Activated CD4-positive, alpha-beta memory T cell treated with anti-CD3 and anti-CD28 coated beads, Interleukin-2, amount 10 ng/mL, durations not matched to agents 7 days and 5 days (primary cell): ENCODE measurements around the gene ABCB1. TPM values are rescaled to one million over a fixed set of nuclear protein-coding genes. Genes with fewer than 3 reads are reported as not detected.

ENCODE experiments used
- CTCF ChIA-PET: fragments of 350-600 bp; sonication (Branson Sonifier 250); formaldehyde crosslinking; loops from one replicate; lab custom pipeline; 2021; ENCODE audit warnings: antibody characterized with exemption, inconsistent platforms; lab: Charles Lee
- POLR2A ChIA-PET: fragments of 350-600 bp; sonication (Branson Sonifier 250); formaldehyde crosslinking; loops from one replicate; lab custom pipeline; 2021; ENCODE audit warnings: antibody characterized with exemption; lab: Charles Lee
- DNase-seq: peaks from one replicate; pipeline ENCODE4 v3.0.0-alpha.2; 2020
- H3K27ac Mint-ChIP-seq: one replicate; pipeline ENCODE4 v1.8.0; 2021; ENCODE audit warnings: mild to moderate bottlenecking, mixed read lengths
- H3K27me3 Mint-ChIP-seq: one replicate; pipeline ENCODE4 v1.8.0; 2021; ENCODE audit warnings: mixed read lengths
- H3K36me3 Mint-ChIP-seq: one replicate; pipeline ENCODE4 v1.8.0; 2021; ENCODE audit warnings: low read depth, mixed read lengths
- H3K4me1 Mint-ChIP-seq: one replicate; pipeline ENCODE4 v1.8.0; 2021; ENCODE audit warnings: mixed read lengths
- H3K4me3 Mint-ChIP-seq: one replicate; pipeline ENCODE4 v1.8.0; 2021; ENCODE audit warnings: mild to moderate bottlenecking, mixed read lengths
- H3K9me3 Mint-ChIP-seq: one replicate; pipeline ENCODE4 v1.8.0; 2021; ENCODE audit warnings: mixed read lengths
- total RNA-seq, 2 experiments: library from RNA; stranded (reverse); gene quantifications; one replicate each; pipeline ENCODE4 v1.2.3, GENCODE V29; 2021

Gene ABCB1
- total RNA-seq, 2 experiments from 2014 or later = 8.1 to 9.8 TPM

DNA sequence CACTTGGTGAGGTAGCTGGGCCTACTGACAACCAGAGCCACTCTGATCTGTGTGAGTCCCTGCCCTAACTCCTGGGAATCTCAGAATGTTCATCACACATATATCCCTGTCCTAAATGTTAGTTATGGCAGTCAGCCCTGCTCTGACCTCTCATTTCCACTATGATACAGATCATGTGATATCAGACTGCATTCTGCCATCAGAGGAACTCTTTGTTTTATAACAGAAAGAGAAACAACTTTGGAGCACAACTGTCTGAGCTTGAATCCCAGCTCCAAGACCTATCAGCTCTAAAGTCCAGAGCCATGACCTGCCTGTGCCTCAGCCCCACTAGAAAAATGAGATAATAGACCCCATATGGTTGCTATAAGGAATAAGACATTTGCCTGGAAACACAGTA lies 70.6 kb downstream of the ABCB1 start:
- ChIA-PET CTCF (no interaction called here), POLR2A (no interaction called here)
- Mint-ChIP-seq H3K36me3 (no peaks in the 10 kb centered on the region), H3K27ac (no peak overlapping the region), H3K9me3 (no peaks in the 10 kb centered on the region), H3K4me3 (no peak overlapping the region), H3K27me3 (no peaks in the 10 kb centered on the region), H3K4me1 (no peaks in the 10 kb centered on the region)
- DNase-seq = no peak

DNA sequence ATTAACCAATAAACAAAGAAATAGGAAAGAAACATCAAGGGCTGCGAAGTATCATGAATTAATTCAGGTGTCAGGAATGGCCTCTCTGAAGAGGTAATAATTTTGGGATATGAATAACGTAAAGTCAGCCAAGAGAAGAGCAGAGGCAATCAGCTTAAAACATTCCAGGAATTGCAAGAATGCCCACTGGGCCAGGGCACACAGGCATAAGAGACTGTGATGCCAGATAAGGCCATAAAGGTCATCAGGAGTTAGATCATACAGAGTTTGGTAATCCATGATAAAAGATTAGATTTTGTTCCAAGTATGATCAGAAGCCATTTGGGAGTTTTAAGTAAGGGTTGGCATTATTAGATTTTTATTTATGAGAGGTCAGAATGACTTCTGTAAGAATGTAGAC lies 72.0 kb downstream of the ABCB1 start:
- Mint-ChIP-seq H3K27me3 (no peaks in the 10 kb centered on the region), H3K27ac (no peak overlapping the region), H3K9me3 (no peaks in the 10 kb centered on the region), H3K36me3 (no peaks in the 10 kb centered on the region), H3K4me3 (no peak overlapping the region), H3K4me1 (no peaks in the 10 kb centered on the region)
- no peak for DNase-seq
- ChIA-PET POLR2A (no interaction called here), CTCF (no interaction called here)

GRCh38 chr7:87518735-87519134 lies 81.9 kb downstream of the ABCB1 start:
- H3K36me3 Mint-ChIP-seq = no peaks in the 10 kb centered on the region
- no peak overlapping the region for H3K27ac Mint-ChIP-seq
- DNase-seq = no peak
- no peaks in the 10 kb centered on the region for H3K27me3 Mint-ChIP-seq
- H3K9me3 Mint-ChIP-seq = peaks cover 2% of the 10 kb centered on the region
- ChIA-PET POLR2A (no interaction called here), CTCF (no interaction called here)
- H3K4me3 Mint-ChIP-seq = no peak overlapping the region
- H3K4me1 Mint-ChIP-seq = peaks cover 3% of the 10 kb centered on the region

DNA sequence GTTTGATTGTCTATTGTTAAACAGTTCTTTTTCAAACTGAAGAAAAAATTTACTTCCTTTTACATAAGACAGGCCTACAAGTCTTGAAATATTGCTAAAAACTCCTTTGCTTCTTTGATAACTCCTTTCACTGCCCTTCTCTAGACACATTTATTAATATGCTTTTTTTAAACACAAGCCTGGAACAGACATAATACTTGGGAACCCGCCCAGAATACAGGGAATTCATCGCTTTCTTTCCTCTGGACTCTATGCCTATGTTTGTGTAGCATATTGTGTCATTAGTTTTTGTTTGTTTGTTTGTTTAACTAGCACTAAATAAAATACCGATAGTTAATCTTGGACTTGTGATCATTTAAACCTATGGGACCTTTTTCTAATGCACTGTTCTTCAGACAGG lies 82.8 kb downstream of the ABCB1 start:
- Mint-ChIP-seq H3K27ac (no peak overlapping the region), H3K9me3 (peaks cover 2% of the 10 kb centered on the region), H3K4me1 (peaks cover 3% of the 10 kb centered on the region), H3K36me3 (no peaks in the 10 kb centered on the region), H3K27me3 (no peaks in the 10 kb centered on the region), H3K4me3 (no peak overlapping the region)
- POLR2A ChIA-PET = no interaction called here
- DNase-seq = no peak
- CTCF ChIA-PET = no interaction called here

DNA sequence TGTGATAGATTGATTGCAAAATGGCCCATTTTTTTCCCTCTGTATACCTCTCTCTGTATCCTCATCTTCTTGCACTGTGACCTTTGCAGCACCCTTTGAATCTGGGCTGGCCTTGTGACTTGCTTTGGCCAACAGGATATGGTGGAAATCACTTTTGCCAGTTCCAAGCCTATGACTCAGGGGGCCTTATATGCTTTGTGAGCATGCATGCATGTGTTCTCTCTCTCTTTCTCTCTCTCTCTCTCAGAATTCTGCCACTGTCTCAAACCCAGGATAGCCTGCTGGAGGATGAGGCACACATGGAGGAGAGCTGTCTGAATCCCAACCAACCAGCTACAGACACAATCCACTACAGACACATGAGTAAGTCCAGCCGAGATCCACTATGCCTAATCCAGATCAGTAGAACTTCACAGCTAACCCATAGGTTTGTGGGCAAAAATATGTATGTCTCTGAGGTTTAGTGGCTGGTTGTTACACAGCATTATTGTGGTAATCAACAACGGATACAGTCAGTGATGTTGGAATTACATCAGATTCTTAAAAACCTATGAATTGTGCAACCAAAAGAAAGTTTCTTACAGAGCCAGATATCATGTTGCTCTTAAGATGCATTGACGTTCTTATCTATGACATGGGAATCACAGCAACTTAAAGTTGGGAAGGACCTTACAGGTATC lies 83.4 kb downstream of the ABCB1 start:
- ChIA-PET CTCF (interaction anchor here (1.0 kb wide), 1 partner anchor 11 kb away, joined by 3 read pairs; no protein-coding TSS in a partner anchor), POLR2A (no interaction called here)
- Mint-ChIP-seq H3K27ac (no peak overlapping the region), H3K4me1 (peaks cover 3% of the 10 kb centered on the region), H3K4me3 (no peak overlapping the region), H3K36me3 (no peaks in the 10 kb centered on the region), H3K27me3 (no peaks in the 10 kb centered on the region), H3K9me3 (peaks cover 2% of the 10 kb centered on the region)
- DNase-seq = no peak

DNA sequence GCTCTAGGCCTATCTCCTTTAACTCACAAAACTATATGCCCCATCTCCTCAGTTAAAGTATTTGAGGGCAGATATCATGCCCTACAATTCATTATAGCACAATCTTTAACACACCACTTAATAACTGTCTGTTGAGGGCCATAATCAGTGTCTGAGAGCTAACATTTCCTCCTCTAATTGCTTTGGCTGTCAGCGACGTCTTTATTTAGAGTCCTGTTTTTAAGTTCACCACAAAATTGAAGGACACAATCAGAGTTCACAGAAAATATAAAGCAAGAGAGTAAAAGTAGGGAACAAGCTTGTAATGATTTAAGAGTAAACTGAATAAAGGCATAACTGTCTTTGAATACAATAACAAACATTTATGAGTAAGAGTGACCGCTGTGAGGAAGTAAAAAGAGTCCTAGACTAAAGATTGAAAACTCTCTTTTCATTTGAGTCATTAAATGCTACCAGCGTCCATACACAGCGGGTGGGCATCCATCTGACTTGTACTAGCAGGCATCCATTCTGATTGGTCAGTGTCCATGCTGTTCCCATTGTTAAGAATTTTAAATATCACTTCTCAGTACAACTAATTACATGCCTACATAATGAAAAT lies 86.8 kb downstream of the ABCB1 start:
- DNase-seq = no peak
- H3K27me3 Mint-ChIP-seq = no peaks in the 10 kb centered on the region
- H3K4me3 Mint-ChIP-seq = no peak overlapping the region
- H3K36me3 Mint-ChIP-seq = no peaks in the 10 kb centered on the region
- H3K9me3 Mint-ChIP-seq = no peaks in the 10 kb centered on the region
- peaks cover 4% of the 10 kb centered on the region for H3K4me1 Mint-ChIP-seq
- ChIA-PET POLR2A (interaction anchor here (1.3 kb wide), 1 partner anchor 363 kb away, joined by 3 read pairs; the partner anchor contains the start of genes DBF4 and SLC25A40), CTCF (no interaction called here)
- H3K27ac Mint-ChIP-seq = no peak overlapping the region

DNA sequence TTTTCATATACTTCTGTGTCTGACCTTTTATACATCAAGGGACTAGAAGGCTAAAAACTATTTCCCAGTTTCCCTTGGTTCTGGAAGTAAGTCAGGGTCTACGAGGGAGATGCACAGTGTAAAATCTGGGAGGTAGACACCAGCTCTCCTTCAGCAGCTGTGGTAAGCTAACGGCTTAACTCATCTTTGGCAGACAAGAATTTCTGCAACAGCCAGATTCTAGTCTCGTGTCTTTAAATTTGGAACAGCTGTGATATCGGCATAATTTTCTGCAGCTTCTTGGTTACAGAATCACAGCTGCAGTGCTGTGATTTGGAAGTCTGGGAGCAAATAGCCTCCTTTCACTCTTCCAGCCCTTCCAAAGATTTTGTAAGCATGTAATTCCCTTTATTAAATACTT lies 87.8 kb downstream of the ABCB1 start:
- Mint-ChIP-seq H3K36me3 (no peaks in the 10 kb centered on the region), H3K27me3 (no peaks in the 10 kb centered on the region), H3K4me3 (no peak overlapping the region), H3K9me3 (no peaks in the 10 kb centered on the region), H3K4me1 (peaks cover 4% of the 10 kb centered on the region), H3K27ac (no peak overlapping the region)
- CTCF ChIA-PET = no interaction called here
- POLR2A ChIA-PET = no interaction called here
- DNase-seq = no peak

DNA sequence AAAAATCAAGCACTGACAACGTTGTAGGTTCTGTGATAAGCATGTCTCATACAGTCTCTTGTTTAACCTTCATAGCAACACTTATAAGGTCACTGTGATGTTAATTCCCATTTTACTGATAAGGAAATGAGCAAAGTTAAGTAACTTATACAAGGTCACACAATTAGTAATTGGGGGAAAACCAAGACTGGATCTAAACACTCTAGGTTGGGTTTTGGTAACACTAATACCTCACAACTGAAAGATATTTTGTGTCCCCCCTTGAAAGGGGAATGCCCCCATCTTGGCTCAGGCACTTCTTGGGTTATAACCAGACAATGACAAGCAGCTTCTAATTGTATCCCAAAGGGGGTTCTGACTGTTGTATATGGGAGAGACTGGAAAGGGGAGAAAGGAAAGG lies 89.2 kb downstream of the ABCB1 start:
- no peak for DNase-seq
- no peak overlapping the region for H3K27ac Mint-ChIP-seq
- H3K4me1 Mint-ChIP-seq = peaks cover 4% of the 10 kb centered on the region
- CTCF ChIA-PET = no interaction called here
- H3K27me3 Mint-ChIP-seq = no peaks in the 10 kb centered on the region
- no peak overlapping the region for H3K4me3 Mint-ChIP-seq
- POLR2A ChIA-PET = no interaction called here
- no peaks in the 10 kb centered on the region for H3K9me3 Mint-ChIP-seq
- no peaks in the 10 kb centered on the region for H3K36me3 Mint-ChIP-seq

- ChIA-PET POLR2A (no interaction called here), CTCF (no interaction called here)
These were observed 90.2 kb downstream of the ABCB1 start for GRCh38 chr7:87510411-87510875.

GRCh38 chr7:87507446-87507845 lies 93.2 kb downstream of the ABCB1 start:
- H3K4me3 Mint-ChIP-seq = no peak overlapping the region
- H3K27me3 Mint-ChIP-seq = no peaks in the 10 kb centered on the region
- no peak for DNase-seq
- no peaks in the 10 kb centered on the region for H3K9me3 Mint-ChIP-seq
- ChIA-PET POLR2A (no interaction called here), CTCF (no interaction called here)
- H3K4me1 Mint-ChIP-seq = peaks cover 9% of the 10 kb centered on the region
- H3K36me3 Mint-ChIP-seq = no peaks in the 10 kb centered on the region
- no peak overlapping the region for H3K27ac Mint-ChIP-seq

More at GRCh38 chr7:87510411-87510875, 90.2 kb downstream of the ABCB1 start:
- H3K4me3 Mint-ChIP-seq = no peak overlapping the region
- no peak overlapping the region for H3K27ac Mint-ChIP-seq
- no peaks in the 10 kb centered on the region for H3K9me3 Mint-ChIP-seq
- no peaks in the 10 kb centered on the region for H3K27me3 Mint-ChIP-seq
- H3K36me3 Mint-ChIP-seq = no peaks in the 10 kb centered on the region
- no peak for DNase-seq
- H3K4me1 Mint-ChIP-seq = peaks cover 9% of the 10 kb centered on the region

DNA sequence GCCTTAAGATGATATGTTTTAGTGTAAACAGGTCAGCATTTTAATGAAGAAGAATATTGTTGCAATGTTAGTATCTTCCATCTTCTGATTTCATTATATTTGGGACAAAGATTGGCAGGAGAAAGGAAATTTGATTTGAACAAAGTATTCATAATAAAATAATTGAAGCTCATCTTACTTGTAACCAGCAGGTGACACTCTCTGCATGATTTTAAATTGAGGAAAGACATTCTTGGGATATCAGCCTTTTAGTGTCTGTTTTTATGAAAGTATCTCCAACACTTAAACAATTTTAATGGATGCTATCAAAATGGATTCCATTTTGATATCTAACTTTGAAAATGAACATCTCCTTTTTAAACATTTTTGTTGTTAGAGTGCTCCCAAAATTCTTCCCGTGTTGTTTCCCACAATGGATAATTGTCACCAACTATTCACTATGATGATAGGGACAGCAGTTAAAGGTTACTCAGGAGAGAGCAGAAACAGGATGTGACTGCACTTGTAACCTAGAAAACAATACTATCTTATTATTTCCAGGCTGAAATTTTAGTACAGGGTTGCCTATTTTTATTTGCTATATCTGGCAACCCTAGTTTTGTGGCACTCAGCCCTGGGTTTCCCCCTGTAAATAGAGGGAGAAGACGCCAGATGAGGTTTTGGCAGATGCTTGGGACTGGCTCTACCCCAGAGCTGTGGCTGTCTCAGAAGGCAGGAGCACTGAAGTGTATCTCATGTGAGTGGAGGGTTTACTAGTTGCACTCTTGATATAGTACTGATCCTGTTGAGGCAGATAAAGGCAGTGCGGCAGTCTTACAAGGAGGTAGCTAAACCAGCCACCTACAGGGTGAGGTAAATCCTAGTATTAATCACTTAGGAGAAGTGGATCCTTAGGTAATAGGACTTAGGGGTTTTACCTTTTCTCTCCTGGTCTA lies 94.2 kb downstream of the ABCB1 start:
- no peaks in the 10 kb centered on the region for H3K9me3 Mint-ChIP-seq
- CTCF ChIA-PET = interaction anchor here (0.6 to 1.1 kb wide), 2 partner anchors 10 to 200 kb away, joined by 3 read pairs; no protein-coding TSS in a partner anchor
- H3K36me3 Mint-ChIP-seq = no peaks in the 10 kb centered on the region
- H3K27ac Mint-ChIP-seq = no peak overlapping the region
- no peak for DNase-seq
- POLR2A ChIA-PET = no interaction called here
- no peaks in the 10 kb centered on the region for H3K27me3 Mint-ChIP-seq
- H3K4me3 Mint-ChIP-seq = no peak overlapping the region
- peaks cover 9% of the 10 kb centered on the region for H3K4me1 Mint-ChIP-seq

DNA sequence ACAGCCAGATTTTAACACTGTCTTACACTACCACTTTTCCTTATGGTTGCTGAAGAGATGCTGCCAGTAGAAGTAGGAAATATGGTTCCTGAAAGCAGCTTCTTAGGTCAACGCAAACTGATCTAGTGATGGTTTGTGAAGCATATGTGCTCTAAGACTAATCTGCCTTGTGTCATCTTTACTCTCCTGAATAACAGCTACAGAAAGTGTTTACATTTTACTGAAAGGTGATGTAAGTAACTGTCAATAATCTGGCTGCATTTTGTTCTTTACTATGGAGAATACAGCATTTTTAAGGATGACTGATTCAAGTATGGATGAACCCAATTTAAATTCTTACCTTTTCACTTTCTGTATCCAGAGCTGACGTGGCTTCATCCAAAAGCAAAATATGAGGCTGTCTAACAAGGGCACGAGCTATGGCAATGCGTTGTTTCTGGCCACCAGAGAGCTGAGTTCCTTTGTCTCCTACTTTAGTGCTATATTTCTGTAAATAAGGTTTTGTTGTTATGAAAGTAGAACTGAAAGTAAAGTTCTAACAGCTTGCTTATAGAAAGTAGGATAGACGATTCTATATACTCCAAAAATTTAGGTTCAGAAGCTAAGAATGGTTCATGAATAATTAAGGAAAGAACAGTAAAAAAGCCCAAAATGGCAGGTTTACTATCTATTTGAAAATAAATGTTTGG lies 95.0 kb downstream of the ABCB1 start:
- Mint-ChIP-seq H3K4me1 (peaks cover 7% of the 10 kb centered on the region), H3K36me3 (no peaks in the 10 kb centered on the region), H3K9me3 (no peaks in the 10 kb centered on the region), H3K27ac (no peak overlapping the region), H3K27me3 (no peaks in the 10 kb centered on the region), H3K4me3 (no peak overlapping the region)
- no peak for DNase-seq
- ChIA-PET POLR2A (no interaction called here), CTCF (interaction anchor here (0.6 to 1.1 kb wide), 2 partner anchors 11 to 199 kb away, joined by 3 read pairs; no protein-coding TSS in a partner anchor)
